UCSD-AML1 (cell line): ENCODE data around the gene BRD8.

ENCODE experiments used
- DNase-seq: peaks from one replicate; lab custom pipeline; 2025; ENCODE audit not compliant: unreplicated experiment; lab: John Stamatoyannopoulos, UW

Gene BRD8

DNA sequence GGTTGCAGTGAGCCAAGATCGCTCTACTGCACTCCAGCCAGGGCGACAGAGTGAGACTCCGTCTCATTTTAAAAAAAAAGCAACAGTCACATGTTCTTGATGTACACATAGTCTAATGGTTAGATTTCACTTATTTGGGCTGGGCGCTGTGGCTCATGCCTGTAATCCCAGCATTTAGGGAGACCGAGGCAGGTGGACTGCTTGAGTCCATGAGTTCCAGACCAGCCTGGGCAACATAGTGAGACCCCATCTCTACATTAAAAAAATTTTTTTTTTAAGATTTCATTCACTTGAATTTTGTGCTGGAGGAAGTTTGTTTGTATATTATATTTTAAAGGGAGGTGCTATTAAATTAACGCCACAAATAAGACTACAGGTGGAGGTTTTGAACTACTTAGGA lies 72.7 kb downstream of the BRD8 start:
- no peak for DNase-seq

DNA sequence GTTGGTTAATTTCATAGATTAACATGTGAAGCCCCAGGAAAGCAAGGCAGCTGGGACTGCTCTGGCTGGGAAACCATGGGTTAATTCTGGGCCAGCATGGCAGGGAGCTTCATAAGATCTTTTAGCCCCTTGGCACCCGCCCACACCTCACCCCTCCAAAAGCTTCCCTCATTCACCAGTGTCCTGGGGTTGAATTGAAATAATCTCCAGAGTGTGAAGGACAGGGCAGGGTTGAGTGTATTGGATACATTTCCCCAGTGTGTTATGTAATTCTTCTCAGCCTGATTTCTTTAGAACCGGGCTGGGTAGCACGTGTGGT lies 75.2 kb downstream of the BRD8 start:
- no peak for DNase-seq

DNA sequence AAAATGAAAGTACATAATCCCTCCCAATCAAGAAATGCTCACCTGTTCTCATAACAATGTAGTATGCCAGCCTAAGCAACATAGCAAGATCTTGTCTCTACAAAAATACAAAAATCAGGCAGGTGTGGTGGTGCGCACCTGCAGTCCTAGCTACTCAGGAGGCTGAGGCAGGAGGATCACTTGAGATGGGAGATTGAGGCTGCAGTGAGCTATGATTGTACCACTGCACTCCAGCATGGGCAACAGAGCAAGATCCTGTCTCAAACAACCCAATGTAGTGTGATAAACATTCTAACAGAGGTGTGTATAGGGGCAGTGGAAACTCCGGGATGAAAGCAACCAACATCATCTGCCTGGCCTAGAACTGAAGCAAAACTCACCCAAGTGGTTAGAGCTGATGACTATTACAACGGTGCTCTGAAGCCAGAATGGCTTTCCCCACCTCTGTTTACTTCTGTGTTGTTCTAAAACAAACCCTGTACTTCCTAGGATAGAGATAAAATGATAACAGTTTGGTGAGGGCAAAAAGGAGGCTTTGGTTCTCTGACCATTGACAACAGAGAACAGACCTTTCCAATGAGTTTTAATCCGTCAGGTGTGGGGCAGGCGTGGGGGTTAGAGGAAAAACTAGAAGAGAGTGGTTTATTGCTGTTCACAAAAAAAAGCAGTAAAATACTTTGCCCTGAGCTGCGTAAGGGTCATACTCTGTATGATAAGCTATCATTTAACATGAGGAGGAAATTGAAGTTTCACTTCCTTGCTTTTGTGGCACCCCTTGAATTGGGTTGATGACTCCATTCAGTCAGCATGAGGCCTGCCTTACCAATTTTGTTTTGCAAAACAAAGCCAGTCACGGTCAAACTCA lies 75.7 kb downstream of the BRD8 start:
- DNase-seq: no peak

DNA sequence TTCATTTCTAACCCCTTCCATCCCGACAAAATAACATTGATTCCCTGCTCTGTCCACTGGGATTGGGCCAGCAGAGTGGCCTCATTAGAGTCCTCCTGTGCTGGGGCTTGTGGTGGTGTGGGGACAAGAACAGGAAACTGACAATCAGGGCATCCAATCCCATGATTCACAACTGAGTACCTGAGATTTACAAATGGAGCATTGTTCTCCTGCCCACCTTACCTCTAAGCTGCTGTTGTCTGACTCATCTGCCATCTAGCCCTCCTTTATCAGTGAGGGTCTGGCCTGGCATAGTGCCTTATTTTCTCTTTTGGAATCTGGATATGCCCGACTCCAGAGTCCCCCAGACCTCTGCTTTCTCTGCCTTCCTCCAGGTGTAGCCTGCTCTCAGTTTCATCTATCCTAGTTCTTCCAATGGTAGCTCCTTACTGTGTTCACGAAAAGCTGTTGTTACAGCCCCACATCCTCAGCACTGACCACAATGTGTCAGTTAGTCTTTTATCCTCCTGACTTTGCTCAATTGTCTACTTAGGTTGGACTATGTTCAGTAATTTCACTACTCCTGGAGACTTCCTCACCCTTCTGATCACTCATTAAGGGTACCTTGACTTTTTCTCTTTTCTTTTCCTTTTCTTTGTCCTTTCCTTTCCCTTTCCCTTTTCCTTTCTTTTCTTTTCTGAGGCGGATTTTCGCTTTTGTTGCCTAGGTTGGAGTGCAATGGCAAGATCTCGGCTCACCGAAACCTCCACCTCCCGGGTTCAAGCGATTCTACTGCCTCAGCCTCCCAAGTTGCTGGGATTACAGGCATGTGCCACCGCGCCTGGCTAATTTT lies 81.2 kb downstream of the BRD8 start:
- DNase-seq: no peak

DNA sequence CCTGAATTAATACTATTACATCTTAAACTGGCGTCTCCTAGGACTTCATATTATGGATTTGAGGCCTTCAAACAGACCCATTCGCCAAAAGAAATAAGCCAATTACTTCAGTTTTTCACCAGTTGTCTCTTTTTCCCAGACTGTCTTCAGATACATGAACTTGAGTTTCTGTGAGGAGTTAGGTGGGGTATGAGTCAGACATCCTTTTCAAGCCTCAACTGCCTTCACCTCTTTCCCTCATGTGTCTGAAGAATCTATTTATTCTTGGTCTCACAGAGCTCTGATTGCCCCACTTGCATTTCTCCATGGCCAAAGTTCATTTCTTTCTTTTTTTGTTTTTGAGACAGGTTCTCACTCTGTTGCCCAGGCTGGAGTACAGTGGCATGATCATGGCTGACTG lies 82.1 kb downstream of the BRD8 start:
- DNase-seq: no peak

DNA sequence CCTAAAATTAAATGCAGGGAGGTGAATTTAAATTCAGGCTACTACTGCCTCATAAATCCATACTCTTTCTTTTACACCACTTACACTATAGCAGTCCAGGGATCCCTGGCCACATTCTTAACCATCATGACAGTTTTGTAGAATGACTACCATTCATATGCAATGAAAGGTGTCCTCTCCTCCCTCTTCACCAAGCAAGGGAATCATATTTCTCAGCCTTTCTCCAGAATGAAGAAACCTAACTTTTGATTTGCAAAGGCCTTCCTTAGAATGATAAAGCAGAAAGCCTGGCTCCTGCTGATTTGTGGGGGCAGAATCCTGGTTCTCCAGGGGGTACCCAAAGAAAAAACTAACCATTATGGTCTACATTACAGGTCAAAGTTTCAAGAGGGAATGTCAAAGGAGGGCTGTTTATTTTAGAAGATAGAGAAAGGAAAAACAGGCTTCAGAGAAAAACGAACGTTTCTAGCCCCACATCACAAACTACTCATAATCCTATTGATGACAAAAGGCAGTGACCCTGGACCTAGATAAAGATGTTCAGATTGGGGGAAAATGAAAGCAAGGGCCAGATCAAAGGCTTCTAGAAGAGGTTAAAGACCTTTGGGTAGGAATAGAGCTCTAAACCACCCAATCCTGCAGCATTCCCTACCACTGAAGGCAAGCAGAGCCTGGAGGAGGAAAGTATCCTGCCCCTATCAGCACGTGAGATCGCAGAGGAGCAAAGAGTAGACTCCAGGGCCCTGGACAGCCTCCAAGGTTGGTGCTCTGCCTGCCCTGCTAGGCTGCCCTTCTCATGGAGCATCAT lies 83.1 kb downstream of the BRD8 start:
- no peak for DNase-seq

DNA sequence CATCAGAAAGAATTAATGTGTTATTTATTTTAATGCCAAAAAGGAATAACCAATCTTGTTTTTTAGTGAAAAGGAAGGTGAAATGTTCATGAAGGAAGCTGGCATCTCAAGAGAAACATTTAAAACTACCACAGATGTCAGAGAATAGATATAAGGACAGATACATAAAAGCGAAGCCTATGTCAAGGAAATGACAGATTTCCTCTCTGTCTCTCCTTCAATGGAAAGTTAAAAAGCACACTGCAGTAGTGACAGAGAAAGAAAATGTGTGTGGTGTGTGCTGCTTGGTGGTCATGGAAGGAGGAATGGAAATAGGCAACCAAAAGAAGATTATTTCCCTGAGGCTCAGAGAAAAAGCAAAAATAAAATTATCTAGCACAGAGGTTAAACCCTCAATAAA lies 85.4 kb downstream of the BRD8 start:
- no peak for DNase-seq

DNA sequence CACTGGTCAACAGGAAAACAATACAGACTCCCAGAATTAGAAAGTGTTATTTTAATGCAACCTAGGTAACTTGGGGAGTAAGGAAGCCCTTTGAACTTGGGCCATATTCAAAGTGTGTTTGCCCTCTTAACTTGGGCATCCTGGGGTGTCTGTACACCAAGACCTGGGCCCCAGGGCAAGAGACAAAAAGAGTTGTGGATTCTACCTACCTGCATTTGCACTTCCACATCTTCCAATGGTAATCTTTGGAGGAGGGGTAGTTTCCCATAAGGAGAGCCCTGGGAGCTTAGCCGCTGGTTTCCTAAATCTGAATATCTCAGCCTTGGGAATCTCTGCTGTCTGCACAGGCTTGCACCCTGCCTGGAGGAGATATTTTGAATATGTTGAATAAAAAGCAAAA lies 86.1 kb downstream of the BRD8 start:
- DNase-seq: no peak

DNA sequence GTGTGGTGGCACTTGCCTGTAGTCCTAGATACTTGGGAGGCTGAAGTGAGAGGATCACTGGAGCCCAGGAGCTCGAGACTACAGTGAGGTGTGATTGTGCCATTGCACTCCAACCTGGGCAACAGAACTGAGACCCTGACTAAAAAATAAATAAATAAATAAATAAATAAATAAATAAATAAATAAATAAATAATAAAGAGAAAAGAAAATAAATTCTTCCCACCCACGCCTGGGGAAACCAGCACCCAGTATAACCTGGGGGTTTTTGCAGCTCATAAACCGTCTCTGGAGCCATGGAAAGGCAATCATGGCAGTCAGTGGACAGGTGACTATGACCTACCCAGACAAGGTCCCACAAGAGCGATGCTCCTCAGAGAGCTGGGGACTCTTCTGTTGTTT lies 86.7 kb downstream of the BRD8 start:
- no peak for DNase-seq
